ENCODE results near the gene KASH5. TPM values are rescaled to one million over a fixed set of nuclear protein-coding genes. Genes with fewer than 3 reads are reported as not detected.

KASH5 gene
- total and polyA plus RNA-seq, 2 of the 8 experiments (the other 6 are each of a cell fraction or from before 2014, with no cell fraction given), result 0.05 to 0.19 TPM

GRCh38 chr19:49425178-49425577 is 37.1 kb downstream of the KASH5 start, which contains the start of gene GFY (continued):
- no peak for TF ChIP-seq RAD21 (IDR thresholded peaks at IDR 0.05 in 1 of 2, conservative IDR thresholded peaks at IDR 0.05 in 1 of 2; ENCODE audit: low read depth in 2 of 2, low read length in 2 of 2)
- no peak for TF ChIP-seq CBX5 (IDR thresholded peaks at IDR 0.05; ENCODE audit: low read depth, low read length)
- no peak for TF ChIP-seq RFX5 (IDR thresholded peaks at IDR 0.05; ENCODE audit: borderline replicate concordance, low read depth, low read length)
